GM19397 (cell line): Measurements from ENCODE around the gene CAP2.

Source experiments
- ATAC-seq: cut with Tn5 transposase; IDR thresholded peaks from one replicate; pipeline ENCODE4 v1.9.1; 2021; ENCODE audit warnings: mild to moderate bottlenecking, moderate library complexity; ENCODE audit not compliant: unreplicated experiment

Gene CAP2

GRCh38 chr6:17473554-17473953 lies 80.2 kb downstream of the CAP2 start:
- no peak for ATAC-seq

- ATAC-seq = no peak
Observed at GRCh38 chr6:17474289-17474688, 80.9 kb downstream of the CAP2 start.

- ATAC-seq = no peak
Observed at GRCh38 chr6:17475606-17476244, 82.3 kb downstream of the CAP2 start.

- no peak for ATAC-seq
Observed at GRCh38 chr6:17476511-17476910, 83.1 kb downstream of the CAP2 start.

GRCh38 chr6:17477356-17477755 lies 84.0 kb downstream of the CAP2 start:
- no peak for ATAC-seq

DNA sequence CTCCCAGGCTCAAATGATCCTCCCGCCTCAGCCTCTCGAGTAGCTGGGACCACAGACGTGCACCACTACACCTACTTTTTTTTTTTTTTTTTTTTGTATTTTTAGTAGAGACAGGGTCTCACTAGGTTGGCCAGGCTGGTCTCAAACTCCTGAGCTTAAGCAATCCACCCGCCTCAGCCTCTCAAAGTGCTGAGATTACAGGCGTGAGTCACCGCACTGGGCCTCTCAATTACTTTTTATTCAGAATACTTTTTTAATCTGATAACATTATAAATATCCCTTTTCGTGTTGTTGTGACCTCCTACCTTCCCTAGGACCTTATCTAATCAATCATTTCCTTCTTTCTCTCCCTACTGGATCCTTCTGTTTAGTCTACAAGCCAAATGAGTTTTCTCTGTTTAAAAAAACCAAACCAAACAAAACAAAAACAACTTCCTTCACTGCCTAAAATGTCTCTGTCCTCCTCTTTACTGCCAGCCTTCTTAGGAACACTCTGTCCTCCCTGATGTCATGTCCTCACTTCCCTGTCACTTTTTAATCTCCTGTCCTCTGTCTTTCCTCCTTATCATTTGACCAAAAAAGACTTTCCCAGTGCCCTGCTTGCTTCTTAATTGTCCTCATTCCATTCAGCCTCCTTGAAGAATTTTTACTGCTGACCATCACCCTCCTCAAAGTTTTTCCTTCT lies 85.0 kb downstream of the CAP2 start:
- no peak for ATAC-seq

DNA sequence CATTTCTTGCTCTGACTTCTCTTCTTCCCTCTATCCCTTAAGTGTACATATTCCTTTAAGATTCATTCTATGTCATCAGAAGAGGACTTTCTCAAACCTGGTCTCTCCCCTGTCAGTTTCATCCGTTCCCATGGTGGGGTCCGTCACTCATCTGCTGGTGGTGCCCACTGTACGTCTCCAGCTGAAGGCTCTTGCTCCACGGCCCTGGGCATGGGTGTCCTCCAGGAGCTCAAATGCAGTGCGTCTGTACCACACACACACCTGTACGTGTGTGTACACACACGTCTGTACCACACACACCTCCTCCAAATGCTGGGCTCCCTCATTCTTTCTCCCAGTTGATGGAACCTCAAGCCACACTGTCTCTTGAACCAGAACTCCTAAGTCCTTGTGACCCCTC lies 85.6 kb downstream of the CAP2 start:
- ATAC-seq = no peak

- ATAC-seq = no peak
Observed at GRCh38 chr6:17480476-17480875, 87.1 kb downstream of the CAP2 start.

GRCh38 chr6:17482711-17483110 lies 89.3 kb downstream of the CAP2 start:
- no peak for ATAC-seq

GRCh38 chr6:17483391-17484016 lies 90.1 kb downstream of the CAP2 start:
- ATAC-seq = no peak

DNA sequence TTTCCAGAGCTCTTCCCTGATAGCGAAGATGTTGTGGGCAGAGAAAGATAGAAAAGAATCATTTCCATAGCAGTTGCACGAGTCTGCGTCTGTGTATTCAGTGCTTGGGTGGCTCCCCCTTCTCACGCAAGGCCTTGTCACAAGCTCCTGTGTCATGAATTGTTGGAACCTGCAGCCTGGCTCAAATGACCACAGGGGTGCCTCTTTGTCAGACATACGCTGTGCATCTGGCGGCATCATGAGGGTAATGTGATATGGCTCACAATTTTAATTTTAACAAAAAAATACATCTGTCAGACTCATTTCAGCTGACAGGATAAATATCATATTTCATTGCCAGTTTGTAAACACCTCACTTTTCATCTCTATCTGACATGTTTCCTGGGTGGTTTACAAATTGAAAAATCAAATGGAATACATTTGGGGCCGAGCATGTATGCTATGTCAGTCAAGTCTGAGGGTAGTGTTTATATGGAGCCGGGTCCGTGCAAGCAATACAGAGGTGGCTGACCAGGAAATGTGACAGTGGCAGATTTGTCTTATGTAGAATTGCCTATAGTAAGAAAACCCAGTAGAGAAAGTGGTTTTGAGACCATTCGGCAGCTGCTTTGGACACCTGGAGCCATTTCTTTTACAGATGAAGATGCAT lies 90.9 kb downstream of the CAP2 start:
- no peak for ATAC-seq

DNA sequence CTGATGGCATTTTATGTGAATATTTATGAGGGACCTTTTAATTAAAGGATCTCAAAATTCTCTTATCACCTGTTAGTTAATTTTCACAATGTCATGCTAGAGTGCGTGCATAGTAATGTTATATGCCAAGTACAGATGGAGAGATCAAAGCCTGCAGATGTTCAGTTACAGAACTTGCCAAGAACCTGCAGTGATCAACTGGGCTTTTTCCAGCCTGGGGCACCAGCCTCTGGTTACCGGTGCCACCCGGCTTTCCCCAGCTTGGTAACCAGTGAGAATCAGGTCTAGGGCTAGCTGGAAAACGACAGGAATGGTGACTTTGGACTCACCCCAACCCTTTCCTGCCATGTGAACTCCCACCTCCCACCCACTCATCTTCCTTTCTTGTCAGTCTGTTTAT lies 91.8 kb downstream of the CAP2 start:
- ATAC-seq = no peak

GRCh38 chr6:17485946-17486345 lies 92.6 kb downstream of the CAP2 start:
- no peak for ATAC-seq

DNA sequence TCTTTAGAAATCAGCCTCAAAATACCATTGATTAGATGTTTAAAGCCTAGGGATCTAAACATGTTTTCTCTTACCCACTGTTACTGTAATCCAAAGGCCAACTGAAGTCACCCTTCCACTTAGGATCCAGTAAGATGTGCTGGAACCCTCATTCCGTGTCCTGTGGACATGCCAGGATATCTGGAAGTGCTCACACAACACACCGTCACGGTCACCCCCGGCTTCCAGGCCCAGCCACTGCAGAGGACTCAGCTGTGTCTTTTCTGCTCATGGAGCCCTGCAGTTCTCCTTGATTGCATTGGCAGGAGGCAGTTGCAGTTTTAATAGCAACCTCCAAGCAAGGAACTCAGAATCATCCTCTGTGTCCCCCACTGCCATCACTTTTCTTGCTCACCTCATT lies 93.3 kb downstream of the CAP2 start:
- no peak for ATAC-seq

DNA sequence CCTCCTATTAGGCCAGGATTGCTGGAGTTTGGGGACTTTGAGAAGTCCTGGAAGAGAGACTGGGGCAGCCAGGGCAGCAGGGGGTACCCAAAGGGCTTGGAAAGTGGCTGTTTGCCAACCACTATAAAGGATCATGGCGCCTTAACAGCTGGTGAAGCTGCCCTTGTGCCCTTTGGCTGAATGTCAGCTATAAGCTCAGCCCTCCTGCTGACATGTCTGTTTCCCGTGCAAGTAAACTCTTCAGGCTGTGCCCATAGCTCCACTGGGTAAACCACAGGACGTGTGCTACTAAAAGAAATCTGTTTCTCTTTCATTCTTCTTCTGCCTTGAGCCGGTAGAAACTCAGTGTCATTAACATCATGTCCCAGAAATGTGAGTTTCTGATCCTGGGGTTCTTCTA lies 97.3 kb downstream of the CAP2 start:
- no peak for ATAC-seq

- ATAC-seq = no peak
Observed at GRCh38 chr6:17491416-17492142, 98.2 kb downstream of the CAP2 start.

DNA sequence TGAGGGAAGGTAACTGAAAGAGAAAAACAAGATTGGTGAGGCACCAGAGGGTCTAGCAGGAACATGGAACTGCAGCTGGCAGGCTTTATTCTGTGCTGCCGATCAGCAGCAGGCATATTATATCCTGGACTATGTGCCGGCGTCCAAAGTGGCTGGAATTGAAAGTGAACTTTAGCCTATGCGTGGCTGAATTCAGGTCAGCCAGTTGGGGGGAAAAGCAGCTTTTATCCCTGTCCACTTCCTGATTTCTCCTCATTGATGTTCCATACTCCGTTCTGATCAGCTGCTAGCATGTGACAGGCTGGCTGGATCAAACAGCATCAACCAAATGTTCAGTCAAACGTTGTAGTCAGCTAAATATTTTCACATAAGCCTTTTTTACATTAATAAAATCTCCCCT lies 99.0 kb downstream of the CAP2 start:
- no peak for ATAC-seq

DNA sequence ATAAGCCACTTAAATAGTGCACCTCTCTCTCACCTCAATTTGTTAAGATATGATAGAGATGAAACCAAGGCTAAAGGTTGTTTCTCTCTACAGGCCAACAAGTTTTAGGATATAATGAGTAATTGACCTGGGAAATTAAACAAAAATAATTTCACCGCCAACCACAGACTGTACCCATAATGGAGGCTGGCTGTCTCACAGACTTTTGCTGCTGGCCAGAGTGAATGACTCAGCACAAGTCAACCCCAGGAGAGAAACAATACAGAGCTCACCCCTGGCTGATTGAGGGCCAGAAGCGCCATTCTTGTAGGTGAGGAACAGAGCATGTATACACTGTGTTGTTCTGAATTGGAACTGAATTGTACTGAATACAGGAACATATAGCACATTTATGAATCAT lies 99.9 kb downstream of the CAP2 start:
- no peak for ATAC-seq

DNA sequence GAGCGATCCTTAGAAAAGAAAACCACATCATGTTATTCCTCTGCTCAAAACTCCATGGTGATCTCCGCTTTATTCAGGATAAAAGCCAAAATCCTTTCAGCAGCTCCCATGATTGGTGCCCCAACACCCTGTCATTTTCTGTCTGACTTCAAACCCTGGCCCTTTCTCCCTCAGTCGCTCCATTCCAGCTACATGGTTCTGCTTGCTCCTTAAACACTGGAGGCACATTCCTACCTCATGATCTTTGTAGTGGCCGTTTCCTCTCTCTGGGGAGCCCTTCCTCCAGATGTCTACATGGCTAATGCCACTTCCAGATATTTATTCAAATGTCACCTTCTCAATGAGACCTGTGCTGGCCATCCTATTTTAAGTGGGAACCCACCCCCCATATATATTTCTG lies 100.8 kb downstream of the CAP2 start:
- no peak for ATAC-seq

DNA sequence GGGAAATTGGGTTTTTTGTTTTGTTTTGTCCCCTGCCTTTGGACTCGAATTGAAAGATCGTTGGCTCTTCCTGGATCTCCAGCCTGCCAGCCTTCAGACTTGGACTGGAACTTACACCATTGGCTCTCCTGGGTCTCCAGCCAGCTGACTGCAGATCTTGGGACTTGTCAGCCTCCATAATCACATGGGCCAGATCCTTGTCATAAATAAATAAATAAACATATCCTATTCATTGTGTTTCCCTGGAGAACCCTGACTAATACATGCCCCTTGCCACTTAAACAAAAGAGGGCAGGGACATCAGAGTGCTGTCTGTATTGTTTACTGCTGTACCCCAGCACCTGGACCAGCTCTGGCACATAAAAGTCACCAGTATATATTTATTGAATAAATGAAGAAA lies 101.5 kb downstream of the CAP2 start:
- no peak for ATAC-seq

- no peak for ATAC-seq
Observed at GRCh38 chr6:17497535-17498095, 104.2 kb downstream of the CAP2 start.
